ENCODE results near the gene C1orf35.

C1orf35 gene

GRCh38 chr1:228063251-228064191, 39.6 kb downstream of the C1orf35 start:
- no peak for DNase-seq (ENCODE audit: low read depth)

DNA sequence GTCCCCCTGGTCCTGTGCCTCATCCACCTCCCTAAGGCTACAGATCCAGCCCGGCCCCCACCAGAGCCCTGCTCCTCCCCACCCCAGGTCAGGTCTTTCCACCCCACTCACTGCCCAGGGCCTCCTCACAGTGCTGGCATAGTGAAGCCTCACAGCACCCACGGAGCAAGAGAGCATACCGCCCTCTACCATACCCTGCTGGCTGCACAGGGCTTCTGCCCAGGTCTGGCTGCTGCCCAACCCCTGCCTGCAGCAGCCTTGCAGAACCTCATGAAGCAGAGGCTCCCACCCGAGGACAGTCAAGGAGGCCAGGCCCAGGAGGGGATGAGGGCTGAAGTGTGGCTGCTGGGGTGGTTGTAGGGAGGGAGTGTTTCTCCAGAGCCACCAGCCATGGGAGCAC, 40.3 kb downstream of the C1orf35 start:
- DNase-seq (ENCODE audit: low read depth): no peak

DNA sequence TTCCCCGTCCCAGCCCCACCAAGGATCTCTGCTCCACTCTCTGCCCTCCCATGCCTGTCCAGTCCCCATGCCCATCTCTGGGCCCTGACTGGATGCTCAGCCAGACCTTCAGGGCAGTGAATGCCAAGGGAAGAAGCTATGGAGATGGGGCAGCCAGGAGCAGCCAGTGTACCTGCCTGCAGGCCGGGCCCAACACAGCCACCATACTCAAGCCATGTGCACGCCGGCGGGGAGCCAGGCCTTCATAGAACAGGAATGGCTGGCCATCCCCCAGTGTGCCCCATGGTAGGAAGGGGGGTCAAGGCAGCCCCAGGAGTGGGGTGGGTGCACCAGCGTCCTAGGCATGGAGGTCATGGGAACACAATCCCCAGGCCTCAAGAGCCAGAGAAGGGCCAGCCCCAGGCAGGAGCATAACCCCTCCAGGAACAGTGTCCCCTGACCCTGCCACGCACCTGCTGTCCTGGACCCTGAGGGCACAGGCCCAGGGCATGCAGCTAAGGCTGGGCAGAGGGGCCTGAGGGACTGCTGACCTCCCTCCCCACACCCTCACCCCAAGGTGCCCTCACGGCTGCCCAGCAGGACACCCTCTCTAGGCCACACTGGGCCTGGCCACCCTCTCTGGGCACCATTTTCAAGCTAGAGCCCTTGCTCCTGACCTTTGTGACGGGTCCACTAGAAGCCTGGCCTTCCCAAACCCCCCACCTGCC, 40.9 kb downstream of the C1orf35 start:
- no peak for DNase-seq (ENCODE audit: low read depth)

DNA sequence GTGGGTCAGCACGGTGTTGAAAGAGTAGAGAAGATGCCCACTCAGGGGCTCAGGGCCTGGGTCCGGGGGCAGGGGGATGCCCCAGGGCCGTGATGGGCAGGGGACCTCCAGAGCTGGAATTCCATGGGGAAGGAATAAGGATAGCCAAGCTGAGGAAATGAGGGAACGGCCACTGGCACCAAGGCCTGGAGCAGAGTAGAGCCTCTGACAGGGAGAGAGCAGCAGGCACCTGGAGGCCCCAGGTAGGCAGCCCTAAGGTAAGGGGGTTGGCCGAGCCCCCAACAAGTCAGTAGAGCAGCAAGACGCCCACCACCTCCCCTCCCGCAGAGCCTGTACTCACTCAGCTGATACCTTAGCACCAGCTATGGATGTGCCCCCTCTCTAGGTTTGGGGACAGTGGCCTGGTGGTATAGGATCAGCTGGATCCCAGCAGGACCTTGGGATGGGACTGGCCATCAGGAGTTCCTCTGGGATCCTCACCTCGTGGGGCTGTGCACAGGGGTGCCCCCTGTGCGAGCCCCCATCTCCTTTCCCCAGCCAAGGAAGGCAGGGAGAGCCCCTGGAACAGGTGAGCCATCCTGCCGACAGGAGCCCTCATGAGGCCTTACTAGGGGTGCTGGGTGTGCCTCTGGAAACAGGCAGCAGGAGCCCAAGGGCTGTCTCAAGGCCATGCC, 41.6 kb downstream of the C1orf35 start:
- no peak for DNase-seq (ENCODE audit: low read depth)

GRCh38 chr1:228060458-228061190, 42.5 kb downstream of the C1orf35 start:
- no peak for DNase-seq (ENCODE audit: low read depth)

GRCh38 chr1:228059634-228060457, 43.3 kb downstream of the C1orf35 start:
- DNase-seq (ENCODE audit: low read depth): no peak

GRCh38 chr1:228058949-228059633, 44.0 kb downstream of the C1orf35 start:
- DNase-seq (ENCODE audit: low read depth): no peak

GRCh38 chr1:228058172-228058948, 44.8 kb downstream of the C1orf35 start:
- no peak for DNase-seq (ENCODE audit: low read depth)

All from stromal cell of bone marrow (primary cell).